Heart right ventricle (tissue), 16 donors: Measurements from ENCODE around the gene ZC3H13. TPM values are rescaled to one million over a fixed set of nuclear protein-coding genes. Genes with fewer than 3 reads are reported as not detected.

Experiments
- ATAC-seq, 8 donors: fragments of 200-7000 bp; cut with Tn5 transposase; one replicate each; pipeline ENCODE4 v1.9.1; 2020; ENCODE audit warnings: mild to moderate bottlenecking in 8 of 8, moderate library complexity in 8 of 8, moderate number of reproducible peaks in 1 of 8
- DNase-seq, 2 donors: peaks; one replicate each; pipeline ENCODE4 v3.0.0-alpha.2; 2020
- H3K27ac ChIP-seq, 10 donors: fragments of 200-600 bp; sonication (generic) in 2 of 10; one replicate each; pipeline versions ENCODE4 v1.5.0 to v1.8.0; 2020 to 2022; ENCODE audit warnings: mild to moderate bottlenecking in 3 of 10
- H3K27me3 ChIP-seq, 7 donors: fragments of 200-600 bp; one replicate each; pipeline ENCODE4 v1.8.0; 2021 to 2022; ENCODE audit warnings: mild to moderate bottlenecking in 2 of 7
- H3K36me3 ChIP-seq, 9 donors: fragments of 200-600 bp; sonication (generic) in 1 of 9; one replicate each; pipeline versions ENCODE4 v1.5.0 to v1.8.0; 2020 to 2022; ENCODE audit warnings: mild to moderate bottlenecking in 2 of 9
- H3K4me1 ChIP-seq, 9 donors: fragments of 200-600 bp; sonication (generic) in 1 of 9; one replicate each; pipeline versions ENCODE4 v1.5.0 to v1.8.0; 2020 to 2022; ENCODE audit warnings: mild to moderate bottlenecking in 4 of 9
- H3K4me3 ChIP-seq, 10 donors: fragments of 200-600 bp; sonication (generic) in 2 of 10; one replicate each; pipeline versions ENCODE4 v1.5.0 to v1.8.0; 2020 to 2022; ENCODE audit warnings: mild to moderate bottlenecking in 7 of 10, moderate library complexity in 2 of 10
- H3K9me3 ChIP-seq, 11 donors: fragments of 200-600 bp in 10 of 11; sonication (generic) in 2 of 11; one replicate each; pipeline versions ENCODE4 v1.5.0 to v1.8.0; 2013 to 2022; ENCODE audit warnings: mild to moderate bottlenecking in 2 of 11, control low read depth in 1 of 11, moderate library complexity in 1 of 11
- WGBS, 2 donors: extraction: QIAGEN DNeasy Blood & Tissue Kit; methylation state at CpG; one replicate each; pipeline ENCODE4 v1.1.7; 2013; ENCODE audit warnings: inconsistent platforms in 1 of 2; 5-methylcytosine and 5-hydroxymethylcytosine counted together
- intact Hi-C, 10 donors: fragments of 100-400 bp; cut with DNase I; formaldehyde crosslinking; loops; one replicate each; pipeline versions ENCODE4 v1.11.1 to v1.14.2; 2022
- polyA plus RNA-seq, 2 donors: library from polyadenylated mRNA; stranded (reverse); fragments of 200-250 nt; gene quantifications; one replicate each; pipeline ENCODE4 v1.2.3, GENCODE V29; 2013
- total RNA-seq, 10 donors: library from RNA; stranded (reverse); fragmentation: NEBNext Ultra II Directional in 3 of 10; extraction: Animal tissue kit (Norgen Biotek cat#: 25700) in 3 of 10; gene quantifications; one replicate each; pipeline versions ENCODE4 v1.2.1 to v1.2.4, GENCODE V29; 2021 to 2023
- TF ChIP-seq, protein P1 (sequence below), 9 donors: fragments of 200-600 bp; sonication (generic) in 2 of 9; IDR thresholded peaks; one replicate each; pipeline versions ENCODE4 v1.5.0 to v1.8.0; 2021 to 2022; ENCODE audit warnings: antibody characterized with exemption in 9 of 9, mild to moderate bottlenecking in 5 of 9, moderate library complexity in 1 of 9
- donor health status: Arrhythmogenic right ventricular cardiomyopathy.
- donor health status: ischemic (EF 13 %, LVEDD 7.1; RV severe dilation, severe dysfunction).
- donor health status: healthy with polysubstance abuse.
- donor health status: DM: no; HTN: yes; CAD: no.
- donor health status: DM: no; HTN: no; CAD: no.
- donor health status: ischemic (EF 25% LVEDD 6.9; RV normal size, moderate dysfunction).
- donor health status: ischemic (EF 25% LVEDD 5.7; RV mildly dilated, moderate dysfunction).
- donor health status: healthy.
- donor health status: DM: yes; HTN: yes; CAD: no.
- donor health status: Ischemic cardiomyopathy.
- donor health status: ischemic (EF 35%, LVEDD 5.7; RV mildly dilated, moderate dysfunction).
- donor health status: nonischemic (EF 11% LVEDD 7.7; RV severe dilation, severe dysfunction).
- donor health status: DM: yes; HTN: yes; CAD: no.
- donor health status: PGD.
- donor health status: ischemic (EF 29% LVEDD 5.4; RV normal size, mild dysfunction).
- donor health status: nonischemic (EF 23%, LVEDD 6.1; RV moderate dilation, normal function).

ZC3H13 gene
- total and polyA plus RNA-seq, 12 donors = 6.7 to 50.1 (median 43.4) TPM

DNA sequence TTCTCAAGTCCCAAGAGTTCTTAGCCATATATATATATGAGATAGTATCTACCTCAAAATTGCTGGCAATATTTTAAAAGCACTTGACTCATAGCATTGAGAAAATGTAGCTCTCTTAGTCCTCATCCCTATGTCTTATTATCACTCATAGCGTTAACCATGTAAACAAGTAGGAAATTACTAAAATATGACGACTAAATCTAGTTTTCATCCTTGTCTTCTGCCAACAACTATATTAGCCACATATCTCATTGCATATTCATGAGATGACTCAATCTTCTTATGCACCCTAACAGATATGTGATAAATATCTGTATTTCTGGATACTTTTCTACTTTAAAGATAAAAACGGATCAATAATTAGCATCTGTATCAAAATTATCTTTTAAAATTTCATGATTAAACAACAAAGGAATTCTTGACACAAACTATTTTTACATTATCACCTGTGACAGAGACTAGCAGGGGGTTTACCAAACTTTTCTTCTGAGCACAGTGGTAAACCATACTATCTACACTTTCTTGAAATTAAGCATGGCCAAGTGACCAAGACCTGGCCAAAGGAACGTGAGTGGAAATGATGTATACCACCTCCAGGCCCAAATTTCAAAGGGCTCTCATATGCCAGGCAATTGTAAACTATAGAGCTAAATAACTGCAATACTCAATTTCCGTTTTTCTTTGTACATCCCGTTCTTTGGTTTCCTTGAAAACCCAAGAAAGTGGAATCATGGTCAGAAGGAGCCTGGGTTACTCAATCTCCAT is 45.7 kb downstream of the ZC3H13 start:
- peaks cover 0 to 97% (median 38%) of the 10 kb centered on the region in 9 donors for H3K36me3 ChIP-seq
- ATAC-seq (no peak), DNase-seq (no peak)
- intact Hi-C loops = loop anchor here in 1 of 10 donors (5.0 kb wide), 1 partner anchor 200 kb away; no protein-coding TSS in a partner anchor
- WGBS, 2 donors = 92 to 95% methylated on average over 6 of the region's 6 CpGs
- no peak overlapping the region for H3K4me3 ChIP-seq
- H3K4me1 ChIP-seq = no peaks in the 10 kb centered on the region
- TF ChIP-seq, protein P1, sequence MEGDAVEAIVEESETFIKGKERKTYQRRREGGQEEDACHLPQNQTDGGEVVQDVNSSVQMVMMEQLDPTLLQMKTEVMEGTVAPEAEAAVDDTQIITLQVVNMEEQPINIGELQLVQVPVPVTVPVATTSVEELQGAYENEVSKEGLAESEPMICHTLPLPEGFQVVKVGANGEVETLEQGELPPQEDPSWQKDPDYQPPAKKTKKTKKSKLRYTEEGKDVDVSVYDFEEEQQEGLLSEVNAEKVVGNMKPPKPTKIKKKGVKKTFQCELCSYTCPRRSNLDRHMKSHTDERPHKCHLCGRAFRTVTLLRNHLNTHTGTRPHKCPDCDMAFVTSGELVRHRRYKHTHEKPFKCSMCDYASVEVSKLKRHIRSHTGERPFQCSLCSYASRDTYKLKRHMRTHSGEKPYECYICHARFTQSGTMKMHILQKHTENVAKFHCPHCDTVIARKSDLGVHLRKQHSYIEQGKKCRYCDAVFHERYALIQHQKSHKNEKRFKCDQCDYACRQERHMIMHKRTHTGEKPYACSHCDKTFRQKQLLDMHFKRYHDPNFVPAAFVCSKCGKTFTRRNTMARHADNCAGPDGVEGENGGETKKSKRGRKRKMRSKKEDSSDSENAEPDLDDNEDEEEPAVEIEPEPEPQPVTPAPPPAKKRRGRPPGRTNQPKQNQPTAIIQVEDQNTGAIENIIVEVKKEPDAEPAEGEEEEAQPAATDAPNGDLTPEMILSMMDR (IDR thresholded peaks at IDR 0.05) = no peak
- H3K9me3 ChIP-seq = no peaks in the 10 kb centered on the region
- no peaks in the 10 kb centered on the region for H3K27me3 ChIP-seq
- no peak overlapping the region for H3K27ac ChIP-seq

DNA sequence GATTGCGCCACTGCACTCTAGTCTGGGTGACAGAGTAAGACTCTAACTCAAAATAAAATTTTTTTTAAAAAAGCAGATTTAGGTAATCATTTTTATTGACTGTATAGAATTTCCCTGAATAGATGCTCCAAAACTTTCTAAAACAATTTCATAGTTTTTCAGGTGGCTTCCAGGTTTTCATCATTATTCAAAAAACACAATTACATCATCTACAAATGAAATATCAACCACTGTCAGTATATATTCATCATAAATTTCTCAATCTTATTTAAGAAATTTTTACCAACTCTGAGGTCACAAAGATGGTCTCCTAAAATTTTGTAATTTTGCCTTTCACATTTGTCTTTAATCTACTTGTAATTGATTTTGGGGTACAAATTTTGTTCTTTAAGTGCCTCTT is 48.1 kb downstream of the ZC3H13 start:
- 95 to 100% methylated on average over 1 of the region's 1 CpG for WGBS, 2 donors
- Histone ChIP-seq H3K4me1 (no peaks in the 10 kb centered on the region), H3K4me3 (no peak overlapping the region), H3K9me3 (no peaks in the 10 kb centered on the region), H3K27ac (no peak overlapping the region), H3K36me3 (peaks cover 0 to 97% (median 33%) of the 10 kb centered on the region in 9 donors), H3K27me3 (no peaks in the 10 kb centered on the region)
- no peak for DNase-seq
- intact Hi-C loops = no loop called here
- TF ChIP-seq, protein P1 (IDR thresholded peaks at IDR 0.05) = no peak
- no peak for ATAC-seq

DNA sequence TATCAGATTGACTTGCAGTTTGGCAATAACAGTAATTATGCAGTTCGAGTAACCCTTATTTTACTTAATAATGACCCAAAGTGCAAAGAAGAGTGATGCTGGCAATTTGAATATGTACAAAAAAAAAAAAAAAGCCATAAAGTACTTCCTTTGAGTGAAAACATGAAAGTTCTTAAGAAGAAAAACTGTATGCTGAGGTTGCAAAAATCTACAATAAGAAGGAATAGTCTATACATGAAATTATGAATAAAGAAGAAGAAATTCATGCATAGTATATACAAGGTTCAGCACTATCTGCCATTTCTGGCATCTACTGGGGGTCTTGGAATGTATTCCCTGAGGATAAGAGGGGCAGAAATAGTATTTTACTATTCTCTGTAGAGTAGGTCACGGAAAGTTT is 55.9 kb downstream of the ZC3H13 start:
- ATAC-seq = no peak
- Histone ChIP-seq H3K4me3 (no peak overlapping the region), H3K27me3 (no peaks in the 10 kb centered on the region), H3K27ac (no peak overlapping the region), H3K9me3 (no peaks in the 10 kb centered on the region), H3K4me1 (peaks cover 0 to 24% (median 0%) of the 10 kb centered on the region in 9 donors), H3K36me3 (peaks cover 0 to 64% (median 18%) of the 10 kb centered on the region in 9 donors)
- WGBS, 2 donors = 88 to 94% methylated on average over 2 of the region's 2 CpGs
- intact Hi-C loops = no loop called here
- DNase-seq = no peak
- TF ChIP-seq, protein P1 (IDR thresholded peaks at IDR 0.05) = no peak

DNA sequence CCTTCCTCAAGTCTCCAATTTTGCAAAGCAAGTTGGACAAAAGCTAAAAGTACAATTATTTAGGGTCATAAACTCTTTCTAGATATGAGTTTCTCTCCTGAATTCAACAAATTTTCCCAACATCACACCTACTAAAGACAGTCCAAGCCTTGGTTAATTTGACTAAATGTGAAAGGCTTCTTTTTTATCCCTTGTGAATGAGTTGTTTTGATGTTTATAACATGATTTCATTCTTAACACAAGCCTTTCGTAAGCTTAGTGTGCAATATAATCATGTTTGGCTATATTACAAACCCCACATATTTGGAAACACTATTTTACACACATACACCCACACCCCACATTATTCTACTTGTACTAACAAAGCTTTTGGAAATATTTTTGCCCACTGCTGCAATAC is 57.3 kb downstream of the ZC3H13 start:
- H3K27ac ChIP-seq = no peak overlapping the region
- H3K4me1 ChIP-seq = peaks cover 0 to 24% (median 0%) of the 10 kb centered on the region in 9 donors
- H3K9me3 ChIP-seq = no peaks in the 10 kb centered on the region
- intact Hi-C loops = no loop called here
- 92 to 93% methylated on average over 1 of the region's 1 CpG for WGBS, 2 donors
- H3K4me3 ChIP-seq = no peak overlapping the region
- TF ChIP-seq, protein P1 (IDR thresholded peaks at IDR 0.05) = no peak
- H3K36me3 ChIP-seq = peaks cover 0 to 60% (median 7%) of the 10 kb centered on the region in 9 donors
- no peak for DNase-seq
- ATAC-seq = no peak
- no peaks in the 10 kb centered on the region for H3K27me3 ChIP-seq
